Astrocyte (in vitro differentiated cells and primary cell): Measurements from ENCODE around the gene SPATA45.

ENCODE experiments used
- CTCF ChIP-seq: IDR thresholded peaks from 2 replicates; pipeline ENCODE4 v1.5.1; 2011; ENCODE audit warnings: low read depth, mild to moderate bottlenecking, inconsistent platforms, low read length, moderate library complexity; ENCODE audit not compliant: insufficient read depth
- EZH2 ChIP-seq: IDR thresholded peaks from 2 replicates; pipeline ENCODE4 v1.6.1; 2012; ENCODE audit warnings: mild to moderate bottlenecking, low read length, inconsistent platforms; ENCODE audit not compliant: insufficient read depth

- no peak for TF ChIP-seq CTCF
- no peak for TF ChIP-seq EZH2
These were observed 37.1 kb upstream of the SPATA45 start for GRCh38 chr1:212884592-212884991.
